Activated CD4-positive, alpha-beta T cell treated with anti-CD3 and anti-CD28 coated beads for 36 hours (primary cell): ENCODE measurements around the gene SUDS3. TPM values are rescaled to one million over a fixed set of nuclear protein-coding genes. Genes with fewer than 3 reads are reported as not detected.

Source experiments
- ATAC-seq: fragments of 200-7000 bp; cut with Tn5 transposase; one replicate; pipeline ENCODE4 v1.10.0; 2021; ENCODE audit warnings: mild to moderate bottlenecking, moderate library complexity
- CTCF ChIA-PET: fragments of 350-600 bp; sonication (Branson Sonifier 250); formaldehyde crosslinking; loops from one replicate; lab custom pipeline; 2021; ENCODE audit warnings: antibody characterized with exemption; lab: Charles Lee
- POLR2A ChIA-PET: fragments of 350-600 bp; sonication (Branson Sonifier 250); formaldehyde crosslinking; loops from one replicate; lab custom pipeline; 2021; ENCODE audit warnings: antibody characterized with exemption, inconsistent platforms; lab: Charles Lee
- DNase-seq: peaks from one replicate; pipeline ENCODE4 v3.0.0-alpha.2; 2020
- H3K27ac Mint-ChIP-seq: one replicate; pipeline ENCODE4 v1.8.0; 2021; ENCODE audit warnings: mixed read lengths
- H3K27me3 Mint-ChIP-seq: one replicate; pipeline ENCODE4 v1.8.0; 2021; ENCODE audit warnings: mixed read lengths
- H3K36me3 Mint-ChIP-seq: one replicate; pipeline ENCODE4 v1.8.0; 2021; ENCODE audit warnings: low read depth, mixed read lengths
- H3K4me1 Mint-ChIP-seq: one replicate; pipeline ENCODE4 v1.8.0; 2021; ENCODE audit warnings: mixed read lengths
- H3K4me3 Mint-ChIP-seq: one replicate; pipeline ENCODE4 v1.8.0; 2021; ENCODE audit warnings: mild to moderate bottlenecking, moderate library complexity, mixed read lengths
- H3K9me3 Mint-ChIP-seq: one replicate; pipeline ENCODE4 v1.8.0; 2021; ENCODE audit warnings: low read depth, mixed read lengths
- intact Hi-C, 2 experiments: fragments of 100-400 bp; cut with DNase I in 1 of 2; cut with micrococcal nuclease in 1 of 2; formaldehyde crosslinking; loops; one replicate each; pipeline versions ENCODE4 v1.14.2 to v1.15.1; 2022 to 2024; cut with DNase I, micrococcal nuclease
- total RNA-seq, 2 experiments: library from RNA; stranded (reverse); gene quantifications; one replicate each; pipeline ENCODE4 v1.2.3, GENCODE V29; 2021

The SUDS3 gene
- total RNA-seq, 2 experiments from 2014 or later: 18.7 to 19.1 TPM

GRCh38 chr12:118446247-118446646 is 69.9 kb downstream of the SUDS3 start:
- H3K27ac Mint-ChIP-seq: no peak overlapping the region
- DNase-seq (no peak), ATAC-seq (no peak)
- intact Hi-C loops: no loop called here
- no peak overlapping the region for H3K4me3 Mint-ChIP-seq
- CTCF ChIA-PET: interaction anchor here (0.6 to 0.9 kb wide), 2 partner anchors 14 to 609 kb away, joined by 3 to 4 read pairs; no protein-coding TSS in a partner anchor
- no peaks in the 10 kb centered on the region for H3K9me3 Mint-ChIP-seq
- POLR2A ChIA-PET: no interaction called here
- no peaks in the 10 kb centered on the region for H3K36me3 Mint-ChIP-seq
- H3K4me1 Mint-ChIP-seq: no peaks in the 10 kb centered on the region
- peaks cover 10% of the 10 kb centered on the region for H3K27me3 Mint-ChIP-seq

- no peak for ATAC-seq
- Mint-ChIP-seq H3K27ac (no peak overlapping the region), H3K4me1 (no peaks in the 10 kb centered on the region), H3K9me3 (no peaks in the 10 kb centered on the region), H3K27me3 (peaks cover 10% of the 10 kb centered on the region), H3K36me3 (no peaks in the 10 kb centered on the region), H3K4me3 (no peak overlapping the region)
- CTCF ChIA-PET: no interaction called here
- POLR2A ChIA-PET: no interaction called here
- DNase-seq: no peak
- intact Hi-C loops: no loop called here
Measured at GRCh38 chr12:118447181-118447580, 70.8 kb downstream of the SUDS3 start.

GRCh38 chr12:118448341-118448740 is 72.0 kb downstream of the SUDS3 start:
- ChIA-PET CTCF (no interaction called here), POLR2A (no interaction called here)
- H3K9me3 Mint-ChIP-seq: no peaks in the 10 kb centered on the region
- H3K36me3 Mint-ChIP-seq: no peaks in the 10 kb centered on the region
- DNase-seq (no peak), ATAC-seq (no peak)
- H3K4me3 Mint-ChIP-seq: no peak overlapping the region
- H3K4me1 Mint-ChIP-seq: no peaks in the 10 kb centered on the region
- H3K27ac Mint-ChIP-seq: no peak overlapping the region
- intact Hi-C loops: no loop called here
- H3K27me3 Mint-ChIP-seq: peaks cover 10% of the 10 kb centered on the region

DNA sequence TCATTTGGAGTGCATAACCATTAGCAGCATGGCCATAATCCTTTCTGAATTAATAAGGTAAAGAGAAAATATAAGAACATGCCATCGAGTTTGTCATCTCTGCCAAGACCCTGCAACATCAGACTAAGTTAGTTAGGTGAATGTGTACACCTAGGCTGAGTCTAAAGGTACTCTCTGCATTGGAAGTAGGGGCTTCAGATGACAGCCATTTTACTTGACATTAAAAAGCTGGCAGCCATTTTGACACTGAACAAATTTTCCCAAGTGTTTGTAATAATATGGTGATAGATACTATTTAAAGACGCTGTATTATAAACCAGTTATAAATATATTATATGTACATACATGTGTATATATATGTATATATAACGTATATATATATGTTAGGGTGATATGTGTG is 79.0 kb downstream of the SUDS3 start:
- intact Hi-C loops: no loop called here
- CTCF ChIA-PET: no interaction called here
- no peaks in the 10 kb centered on the region for H3K4me1 Mint-ChIP-seq
- H3K9me3 Mint-ChIP-seq: peaks cover 6% of the 10 kb centered on the region
- H3K4me3 Mint-ChIP-seq: no peak overlapping the region
- POLR2A ChIA-PET: no interaction called here
- peaks cover 7% of the 10 kb centered on the region for H3K27me3 Mint-ChIP-seq
- no peak overlapping the region for H3K27ac Mint-ChIP-seq
- DNase-seq (no peak), ATAC-seq (no peak)
- no peaks in the 10 kb centered on the region for H3K36me3 Mint-ChIP-seq

GRCh38 chr12:118456741-118457140 is 80.4 kb downstream of the SUDS3 start:
- no peaks in the 10 kb centered on the region for H3K4me1 Mint-ChIP-seq

GRCh38 chr12:118459110-118459509 is 82.8 kb downstream of the SUDS3 start:
- intact Hi-C loops: no loop called here
- Mint-ChIP-seq H3K4me1 (no peaks in the 10 kb centered on the region), H3K36me3 (no peaks in the 10 kb centered on the region), H3K4me3 (no peak overlapping the region), H3K27ac (no peak overlapping the region), H3K9me3 (peaks cover 6% of the 10 kb centered on the region), H3K27me3 (peaks cover 6% of the 10 kb centered on the region)
- DNase-seq: no peak
- POLR2A ChIA-PET: no interaction called here
- ATAC-seq: no peak
- CTCF ChIA-PET: no interaction called here

More at GRCh38 chr12:118456741-118457140, 80.4 kb downstream of the SUDS3 start:
- H3K27ac Mint-ChIP-seq: no peak overlapping the region
- CTCF ChIA-PET: no interaction called here
- H3K9me3 Mint-ChIP-seq: peaks cover 6% of the 10 kb centered on the region
- H3K36me3 Mint-ChIP-seq: no peaks in the 10 kb centered on the region
- no peak overlapping the region for H3K4me3 Mint-ChIP-seq
- ATAC-seq (no peak), DNase-seq (no peak)
- peaks cover 4% of the 10 kb centered on the region for H3K27me3 Mint-ChIP-seq
- POLR2A ChIA-PET: no interaction called here
- intact Hi-C loops: no loop called here

DNA sequence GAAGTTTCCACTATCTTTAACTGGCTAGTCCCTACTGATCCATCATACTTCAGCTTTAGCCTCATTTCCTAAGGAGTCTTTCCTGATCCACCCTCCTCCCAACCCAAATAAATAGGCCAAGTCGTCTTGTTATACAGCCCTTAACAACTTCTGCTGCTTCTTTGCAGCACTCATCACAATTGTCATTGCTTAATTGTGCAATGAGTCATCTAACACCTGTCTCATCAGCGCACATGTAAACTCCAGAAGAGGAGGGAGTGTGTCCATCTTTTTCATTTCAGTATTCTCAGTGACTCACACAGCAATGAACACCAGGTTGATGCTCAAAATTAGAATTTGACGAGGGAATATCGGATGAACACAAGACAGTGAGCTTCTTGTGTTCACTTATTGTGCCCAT is 87.3 kb downstream of the SUDS3 start:
- H3K4me1 Mint-ChIP-seq: no peaks in the 10 kb centered on the region
- H3K9me3 Mint-ChIP-seq: peaks cover 2% of the 10 kb centered on the region
- CTCF ChIA-PET: interaction anchor here (0.6 kb wide), 1 partner anchor 534 kb away, joined by 3 read pairs; no protein-coding TSS in a partner anchor
- ATAC-seq (no peak), DNase-seq (no peak)
- H3K4me3 Mint-ChIP-seq: no peak overlapping the region
- no peak overlapping the region for H3K27ac Mint-ChIP-seq
- H3K36me3 Mint-ChIP-seq: no peaks in the 10 kb centered on the region
- H3K27me3 Mint-ChIP-seq: peaks cover 2% of the 10 kb centered on the region
- intact Hi-C loops: no loop called here
- POLR2A ChIA-PET: no interaction called here

- CTCF ChIA-PET: interaction anchor here (0.5 kb wide), 1 partner anchor 281 kb away, joined by 3 read pairs; no protein-coding TSS in a partner anchor
- Mint-ChIP-seq H3K27me3 (peaks cover 2% of the 10 kb centered on the region), H3K4me3 (no peak overlapping the region), H3K27ac (no peak overlapping the region), H3K9me3 (no peaks in the 10 kb centered on the region), H3K4me1 (no peaks in the 10 kb centered on the region), H3K36me3 (no peaks in the 10 kb centered on the region)
- intact Hi-C loops: no loop called here
- POLR2A ChIA-PET: no interaction called here
- DNase-seq (no peak), ATAC-seq (no peak)
Measured at GRCh38 chr12:118465706-118466105, 89.4 kb downstream of the SUDS3 start.

Other genes with a start within 250 kb of the SUDS3 start
- 100 to 1,000 TPM; 117 to 134 TPM for gene PEBP1, start 240.4 kb upstream of the SUDS3 start, total RNA-seq
- gene TAOK3, start 3.6 kb upstream of the SUDS3 start, total RNA-seq: 10 to 100 TPM; 49.4 to 51.1 TPM